D341Med (cell line): ENCODE data around the gene MYH16.
"Not testable (repeated sequence)": the region's sequence is repeated elsewhere in the genome, so short reads cannot be mapped to it uniquely, and the experiment has no call there.

Experiments
- DNase-seq: peaks from one replicate; pipeline ENCODE4 v3.0.0; 2012; ENCODE audit warnings: low spot score

Gene MYH16

DNA sequence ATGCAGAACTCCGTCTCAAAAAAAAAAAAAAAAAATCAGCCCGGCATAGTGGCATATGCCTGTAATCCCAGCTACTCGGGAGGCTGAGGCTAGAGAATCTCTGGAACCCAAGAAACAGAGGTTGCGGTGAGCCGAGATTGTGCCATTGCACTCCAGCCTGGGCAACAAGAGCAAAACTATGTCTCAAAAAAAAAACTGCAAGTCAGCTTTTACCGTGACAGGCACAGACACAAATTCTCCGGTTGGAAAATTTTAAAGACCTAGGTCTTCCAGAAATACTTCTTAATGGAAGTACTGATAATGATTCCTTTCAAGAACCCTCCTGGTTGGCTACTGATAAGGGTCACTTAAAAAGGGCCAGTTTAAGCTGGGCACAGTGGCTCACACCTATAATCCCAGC is 82.5 kb downstream of the MYH16 start:
- no peak for DNase-seq

DNA sequence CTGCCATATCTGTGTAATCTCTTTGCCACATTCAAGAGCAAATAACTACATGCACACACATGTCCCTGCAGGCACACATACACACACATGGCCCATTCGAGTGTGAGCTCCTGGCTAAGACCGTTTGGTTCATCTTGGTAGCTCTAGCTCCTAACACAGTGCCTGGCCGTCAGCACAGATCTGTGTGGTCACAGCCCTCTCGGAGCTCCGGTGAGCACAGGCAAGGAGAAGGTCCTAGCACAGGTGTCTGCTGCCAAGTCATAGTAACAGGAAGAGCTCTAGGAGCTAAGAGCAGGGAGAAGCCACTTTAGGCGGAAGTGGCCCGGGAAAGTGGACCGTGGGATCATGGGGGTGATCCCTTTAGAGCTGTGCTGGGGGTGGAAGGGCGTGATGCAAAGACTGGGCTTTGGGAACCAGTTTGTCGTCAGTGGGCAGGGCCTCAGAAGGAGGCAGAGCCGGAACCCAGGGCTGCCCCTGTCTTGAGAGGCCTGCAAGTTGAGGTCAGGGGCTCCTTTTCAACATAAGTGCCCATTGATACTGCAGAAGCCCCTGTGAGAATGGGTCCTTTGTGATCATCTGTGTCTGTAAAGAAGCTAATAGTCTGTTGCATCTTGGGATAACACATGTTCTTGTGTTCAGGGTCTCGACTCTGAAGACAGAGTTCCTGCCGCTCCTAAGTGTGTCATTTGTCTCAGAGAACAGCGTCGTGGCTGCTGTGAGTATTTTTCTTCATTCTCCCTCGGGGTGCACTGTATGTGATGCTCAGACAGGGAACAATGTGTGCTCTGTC is 85.3 kb downstream of the MYH16 start:
- no peak for DNase-seq

DNA sequence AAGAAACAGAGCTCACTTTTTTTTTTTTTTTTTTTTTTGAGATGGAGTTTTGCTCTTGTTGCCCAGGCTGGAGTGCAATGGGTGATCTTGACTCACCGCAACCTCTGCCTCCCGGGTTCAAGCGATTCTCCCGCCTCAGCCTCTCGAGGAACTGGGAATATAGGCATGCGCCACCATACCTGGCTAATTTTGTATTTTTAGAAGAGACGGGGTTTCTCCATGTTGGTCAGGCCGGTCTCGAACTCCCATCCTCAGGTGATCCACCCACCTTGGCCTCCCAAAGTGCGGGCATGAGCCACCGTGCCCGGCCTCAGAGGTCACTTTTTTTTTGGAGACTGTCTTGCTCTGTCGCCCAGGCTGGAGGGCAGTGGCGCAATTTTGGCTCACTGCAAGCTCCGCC is 85.9 kb downstream of the MYH16 start:
- DNase-seq = not testable (repeated sequence)

DNA sequence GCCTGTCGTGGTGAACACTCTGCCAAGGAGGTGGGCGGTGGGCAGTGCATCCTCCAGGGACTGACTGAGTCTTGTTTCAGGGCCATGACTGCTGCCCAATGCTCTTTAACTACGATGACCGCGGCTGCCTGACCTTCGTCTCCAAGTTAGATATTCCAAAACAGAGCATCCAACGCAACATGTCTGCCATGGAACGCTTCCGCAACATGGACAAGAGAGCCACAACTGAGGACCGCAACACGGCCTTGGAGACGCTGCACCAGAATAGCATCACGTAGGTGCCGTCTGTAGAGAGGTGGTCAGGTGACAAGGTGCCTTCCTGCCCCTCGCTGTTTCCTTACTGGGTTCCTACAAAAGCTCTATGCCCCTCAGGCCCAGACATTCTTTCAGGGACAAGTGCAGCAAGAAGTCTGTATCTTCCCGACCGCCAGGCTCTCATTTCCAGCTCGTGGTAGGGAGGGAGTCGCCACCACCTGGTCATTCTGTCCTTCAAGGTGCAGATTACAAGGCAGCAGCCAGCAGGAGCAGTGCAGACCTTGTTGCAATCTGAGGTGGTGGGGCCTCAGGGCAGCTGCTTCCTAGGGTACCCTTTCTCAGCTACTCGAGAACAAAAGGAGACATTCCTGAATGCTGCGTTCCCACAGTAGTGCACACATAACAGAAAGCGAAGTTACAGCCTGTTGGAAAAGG is 87.0 kb downstream of the MYH16 start:
- DNase-seq = peak; percentile 21
